GM08714 (cell line): ENCODE measurements around the gene DCUN1D3.
A peak's percentile ranks its signal among the peaks of the same experiment; 100 is the strongest.

Source experiments
- H3K4me3 ChIP-seq: fragments of 200-500 bp; sonication (Bioruptor generic); 2 replicates; pipeline ENCODE4 v1.5.1; 2014; ENCODE audit warnings: mild to moderate bottlenecking, low read length, inconsistent platforms
- ZNF274 ChIP-seq: IDR thresholded peaks from 2 replicates; pipeline ENCODE4 v1.6.1; 2012; ENCODE audit warnings: mild to moderate bottlenecking, low read depth, low read length

The DCUN1D3 gene

DNA sequence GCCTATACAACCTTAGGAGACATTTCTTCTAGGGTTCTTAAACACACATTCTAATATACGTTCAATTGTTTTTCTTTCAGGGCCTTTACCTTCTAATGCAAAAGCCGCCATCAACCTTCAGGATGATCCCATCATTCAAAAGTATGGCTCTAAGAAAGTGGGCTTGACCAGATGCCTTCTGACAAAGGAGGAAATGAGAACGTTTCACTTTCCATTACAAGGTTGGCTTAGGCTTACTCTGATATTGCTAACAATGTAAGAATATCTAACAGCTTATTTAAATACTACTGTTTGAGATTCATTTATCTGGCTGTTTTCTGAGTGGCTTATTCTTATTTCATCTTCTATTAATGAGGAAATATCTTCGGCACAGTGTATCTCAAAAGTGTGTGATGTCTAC lies 78.5 kb downstream of the DCUN1D3 start:
- H3K4me3 ChIP-seq: no peak overlapping the region
- no peak for TF ChIP-seq ZNF274

DNA sequence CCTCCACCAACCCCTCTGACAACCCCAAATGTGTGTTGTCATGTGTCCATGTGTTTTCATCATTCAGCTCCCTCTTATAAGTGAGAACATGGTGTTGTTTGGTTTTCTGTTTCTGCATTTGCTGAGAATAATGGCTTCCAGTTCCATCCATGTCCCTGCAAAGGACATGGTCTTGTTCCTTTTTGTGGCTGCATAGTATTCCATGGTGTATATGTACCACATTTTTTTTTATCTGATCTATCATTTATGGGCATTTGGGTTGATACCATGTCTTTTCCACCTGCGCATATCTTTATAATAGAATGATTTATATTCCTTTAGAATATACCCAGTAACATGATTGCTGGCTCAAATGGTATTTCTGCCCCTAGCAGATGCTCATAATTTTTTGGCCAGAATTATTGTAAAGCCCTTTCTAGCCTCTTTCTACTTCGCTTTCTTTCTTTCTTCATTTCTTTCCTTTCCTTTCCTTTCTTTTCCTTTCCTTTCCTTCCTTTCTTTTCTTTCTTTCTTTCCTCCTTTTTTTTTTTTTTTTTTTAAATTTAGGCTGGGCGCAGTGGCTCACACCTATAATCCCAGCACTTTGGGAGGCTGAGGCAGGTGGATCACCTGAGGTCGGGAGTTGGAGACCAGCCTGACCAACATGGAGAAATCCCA lies 81.1 kb downstream of the DCUN1D3 start:
- no peak for TF ChIP-seq ZNF274
- H3K4me3 ChIP-seq: no peak overlapping the region

DNA sequence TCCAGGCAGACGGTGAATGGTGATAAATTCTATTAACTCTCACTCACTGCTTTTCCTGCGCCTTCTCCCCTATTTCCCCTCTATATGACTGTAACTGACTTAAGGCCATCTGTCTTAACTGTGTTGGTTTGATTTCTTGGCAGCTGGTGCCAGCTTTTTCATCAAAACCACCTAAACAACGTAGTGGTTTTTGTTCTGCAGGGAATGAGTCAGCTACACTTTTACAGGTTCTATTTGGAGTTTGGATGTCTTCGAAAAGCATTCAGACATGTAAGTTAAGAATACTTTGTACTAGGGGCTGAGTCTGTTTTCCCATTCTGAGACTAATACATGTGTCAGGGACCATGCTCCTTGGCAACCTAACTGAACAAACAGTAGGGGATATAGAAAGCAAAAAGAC lies 85.4 kb downstream of the DCUN1D3 start:
- no peak overlapping the region for H3K4me3 ChIP-seq
- no peak for TF ChIP-seq ZNF274

DNA sequence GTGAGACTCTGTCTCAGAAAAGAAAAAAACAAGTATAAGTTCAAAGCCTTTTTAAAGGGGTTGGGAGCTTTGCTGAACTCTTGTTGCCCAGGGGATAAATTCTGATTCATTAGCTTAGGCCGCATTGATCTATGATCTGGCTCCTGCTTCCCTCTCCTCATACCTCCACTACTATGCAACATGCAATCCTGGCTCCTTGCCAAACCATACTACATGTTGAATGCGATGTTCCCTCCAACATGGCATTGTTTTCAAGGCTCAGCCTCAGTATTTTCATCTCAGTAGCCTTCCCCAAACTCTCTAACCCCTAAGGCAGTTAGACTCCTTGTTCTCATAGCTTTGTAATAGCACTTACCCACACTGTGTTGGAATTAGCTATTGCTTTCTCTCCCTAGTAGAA lies 87.6 kb downstream of the DCUN1D3 start:
- TF ChIP-seq ZNF274: no peak
- no peak overlapping the region for H3K4me3 ChIP-seq

DNA sequence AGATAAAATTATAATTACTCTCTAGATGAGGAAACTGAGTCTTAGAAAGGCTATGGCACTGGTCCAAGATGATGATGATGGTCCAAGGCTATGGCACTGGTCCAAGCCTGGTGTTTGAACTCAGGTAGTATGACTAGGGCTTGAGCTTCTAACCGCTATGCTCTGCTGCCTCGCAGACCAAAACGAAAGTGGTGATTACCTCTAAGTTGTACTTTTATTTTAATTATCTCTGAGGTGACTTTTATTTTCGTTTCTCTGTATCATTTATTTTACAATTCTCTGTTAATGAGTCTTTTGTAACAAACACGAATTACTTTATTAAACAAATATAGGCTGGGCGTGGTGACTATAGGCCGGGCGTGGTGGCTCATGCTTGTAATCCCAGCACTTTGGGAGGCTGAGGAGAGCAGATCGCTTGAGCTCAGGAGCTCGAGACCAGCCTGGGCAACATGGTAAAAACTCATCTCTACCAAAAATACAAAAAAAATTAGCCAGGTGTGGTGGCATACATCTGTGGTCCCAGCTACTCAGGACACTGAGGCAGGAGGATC lies 88.2 kb downstream of the DCUN1D3 start:
- TF ChIP-seq ZNF274: no peak
- no peak overlapping the region for H3K4me3 ChIP-seq

DNA sequence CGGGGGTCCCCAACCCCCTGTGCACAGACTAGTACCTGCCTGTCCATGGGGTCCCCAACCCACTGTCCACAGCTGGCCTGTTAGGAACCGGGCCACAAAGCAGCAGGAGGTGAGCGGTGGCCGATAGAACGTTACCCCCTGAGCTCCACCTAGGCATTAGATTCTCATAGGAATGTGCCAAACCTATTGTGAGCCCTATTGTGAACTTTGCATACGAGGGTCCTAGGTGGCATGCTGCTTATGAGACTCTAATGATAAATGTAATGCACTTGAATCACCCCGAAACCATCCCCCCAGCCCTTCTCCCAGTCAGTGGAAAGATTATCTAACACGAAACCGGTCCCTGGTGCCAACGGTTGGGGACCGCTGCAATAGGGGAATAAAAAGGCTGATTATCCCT lies 92.3 kb downstream of the DCUN1D3 start:
- no peak for TF ChIP-seq ZNF274
- peak overlapping the region; percentile 66; the same call in 1 of the 2 replicates for H3K4me3 ChIP-seq

DNA sequence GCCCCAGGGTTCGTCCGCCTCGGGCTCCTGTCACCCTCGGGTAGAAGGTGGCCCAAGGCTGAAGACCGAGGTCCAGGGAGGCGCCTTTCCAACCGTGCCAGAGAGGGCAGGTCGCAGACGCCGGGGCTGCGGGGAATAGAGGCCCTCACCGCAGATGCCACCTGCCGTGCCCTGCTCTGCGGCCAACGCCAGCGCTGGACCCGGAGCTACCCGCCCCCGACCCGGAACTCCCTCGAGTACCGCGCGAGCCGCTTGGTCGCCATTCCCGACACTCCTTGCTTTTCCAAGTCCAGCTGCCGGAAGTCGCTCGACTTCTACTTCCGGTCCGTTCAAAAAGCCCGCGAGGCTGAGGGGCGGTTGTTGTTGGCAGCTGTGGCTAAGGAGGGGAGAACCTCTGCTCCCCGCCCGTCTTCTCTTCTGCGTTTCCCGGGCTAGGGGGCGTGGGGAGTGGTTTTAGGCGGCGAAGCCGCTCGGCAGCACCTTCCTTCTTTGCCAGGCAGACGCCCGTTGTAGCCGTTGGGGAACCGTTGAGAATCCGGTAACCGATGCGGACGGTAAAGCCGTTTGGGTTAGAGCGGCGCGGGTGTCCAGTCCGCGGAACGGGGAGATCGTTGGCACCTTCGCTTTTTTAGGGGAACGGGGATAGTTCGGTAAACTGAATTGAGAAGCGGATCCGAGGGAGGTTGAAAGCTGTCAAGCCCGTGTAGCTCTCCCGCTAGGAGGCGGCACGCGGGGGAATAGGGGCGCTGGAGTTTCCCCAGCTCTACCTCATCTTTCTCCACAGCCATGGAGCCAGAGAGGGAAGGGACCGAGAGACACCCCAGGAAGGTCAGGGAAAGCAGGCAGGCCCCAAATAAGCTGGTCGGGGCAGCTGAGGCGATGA lies 93.7 kb downstream of the DCUN1D3 start, which contains the start of the genes ERI2 and REXO5:
ERI2 (minus strand) TSS at position 305 of the 883 bp plus-strand sequence; CDS start at position 263, 42 bp downstream.
REXO5 (plus strand) TSS at position 360 of the 883 bp plus-strand sequence; CDS start at position 787, 427 bp downstream.
- no peak for TF ChIP-seq ZNF274
- peak within 1 kb of the TSS; percentile 66 for H3K4me3 ChIP-seq

DNA sequence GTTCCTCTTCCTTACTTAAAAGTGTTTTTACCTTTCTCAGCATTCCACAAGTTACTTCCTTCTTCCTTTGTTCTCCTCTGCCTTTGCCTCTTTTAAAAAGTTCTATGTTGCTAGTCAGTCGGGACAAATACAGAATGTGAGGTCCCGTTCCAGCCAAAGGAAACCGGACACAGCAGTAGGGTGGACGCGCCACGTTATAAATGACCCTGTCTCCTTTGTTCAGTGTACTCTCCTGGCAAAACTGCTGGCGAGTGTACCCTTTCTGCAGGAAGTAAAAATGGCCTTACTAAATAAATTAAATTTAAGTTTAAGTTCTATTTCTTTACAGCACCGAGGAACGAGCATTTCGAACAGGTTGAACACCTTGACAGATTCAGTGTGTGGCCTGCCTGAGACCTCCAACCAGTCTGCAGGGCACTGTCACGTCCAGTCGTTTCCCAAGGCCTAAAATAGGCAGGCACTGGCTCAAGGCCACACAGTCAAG lies 94.4 kb downstream of the DCUN1D3 start:
- peak overlapping the region; percentile 66 for H3K4me3 ChIP-seq
